Retinal pigment epithelial cell (primary cell): ENCODE results near the gene MLLT10.
"Not testable (repeated sequence)": the region's sequence is repeated elsewhere in the genome, so short reads cannot be mapped to it uniquely, and the experiment has no call there.

Experiments used
- DNase-seq: peaks from one replicate; pipeline ENCODE4 v3.0.0-alpha.2; 2010; ENCODE audit warnings: low read depth
- H3K4me3 ChIP-seq: 2 replicates; pipeline ENCODE4 v1.5.1; 2011; ENCODE audit warnings: mild to moderate bottlenecking, low read length, control low read depth, moderate library complexity
- CTCF ChIP-seq: conservative IDR thresholded peaks from 2 replicates; pipeline ENCODE4 v1.5.1; 2011; ENCODE audit warnings: low read depth, low read length, control low read depth, inconsistent platforms

MLLT10 gene

GRCh38 chr10:21584834-21585530, 51.0 kb downstream of the MLLT10 start:
- no peak for TF ChIP-seq CTCF
- H3K4me3 ChIP-seq: no peak overlapping the region
- no peak for DNase-seq

- TF ChIP-seq CTCF: no peak
- H3K4me3 ChIP-seq: no peak overlapping the region
- no peak for DNase-seq
Measured at GRCh38 chr10:21587391-21587790, 53.4 kb downstream of the MLLT10 start.

- DNase-seq, H3K4me3 ChIP-seq: not testable (repeated sequence)
Measured at GRCh38 chr10:21588159-21588558, 54.1 kb downstream of the MLLT10 start.

- DNase-seq: no peak
- H3K4me3 ChIP-seq: no peak overlapping the region
- TF ChIP-seq CTCF: no peak
Measured at GRCh38 chr10:21593986-21594385, 60.0 kb downstream of the MLLT10 start.

- no peak for TF ChIP-seq CTCF
Measured at GRCh38 chr10:21599582-21599981, 65.5 kb downstream of the MLLT10 start.

GRCh38 chr10:21600804-21601433, 66.9 kb downstream of the MLLT10 start:
- DNase-seq: no peak
- no peak for TF ChIP-seq CTCF
- H3K4me3 ChIP-seq: no peak overlapping the region

More at GRCh38 chr10:21599582-21599981, 65.5 kb downstream of the MLLT10 start:
- no peak overlapping the region for H3K4me3 ChIP-seq
- no peak for DNase-seq

- no peak for DNase-seq
- H3K4me3 ChIP-seq: no peak overlapping the region
- no peak for TF ChIP-seq CTCF
Measured at GRCh38 chr10:21602313-21602712, 68.3 kb downstream of the MLLT10 start.
